ENCODE data around the gene SH3BGRL2.

GRCh38 chr6:79609225-79609595 is 21.9 kb upstream of the SH3BGRL2 start:
- TF ChIP-seq EZH2 (IDR thresholded peaks at IDR 0.05): no peak
- TF ChIP-seq POLR2AphosphoS5 (IDR thresholded peaks at IDR 0.05; ENCODE audit: borderline replicate concordance, low read depth, low read length): no peak
- no peak for TF ChIP-seq FOXP2 (optimal IDR thresholded peaks at IDR 0.05; ENCODE audit: control extremely low read depth, extremely low read length, insufficient read depth)

Measured in SK-N-MC (cell line).